H1 (cell line): ENCODE results near the gene ACBD6. TPM values are rescaled to one million over a fixed set of nuclear protein-coding genes. Genes with fewer than 3 reads are reported as not detected.

Experiments used
- CTCF ChIA-PET: fragments of 300-600 bp; sonication (Branson Sonifier 250); formaldehyde crosslinking; loops from one replicate; lab custom pipeline; 2021; ENCODE audit not compliant: partially characterized antibody; lab: Charles Lee
- POLR2A ChIA-PET: fragments of 300-600 bp; sonication (Branson Sonifier 250); formaldehyde crosslinking; loops from one replicate; lab custom pipeline; 2021; ENCODE audit warnings: inconsistent platforms; ENCODE audit not compliant: partially characterized antibody; lab: Charles Lee
- DNase-seq, 2 experiments: peaks; one replicate each; pipeline versions ENCODE4 v3.0.0 to v3.0.0-alpha.2; 2010 to 2022; ENCODE audit warnings: low spot score in 2 of 2, low read depth in 1 of 2, mixed read lengths in 1 of 2
- FAIRE-seq: peaks from 2 replicates; lab custom pipeline; 2011; peaks lifted over from hg19 to GRCh38; lab: Jason Lieb, UNC
- H2AFZ ChIP-seq: 2 replicates; pipeline ENCODE4 v1.8.1; 2012; ENCODE audit warnings: low read length, inconsistent platforms
- H2AK5ac ChIP-seq: 2 replicates; pipeline ENCODE4 v1.6.1; 2013; ENCODE audit warnings: low read depth, low read length
- H2BK120ac ChIP-seq: replicated peaks from 2 replicates; pipeline ENCODE3; 2013; ENCODE audit warnings: low read depth, low read length, inconsistent platforms
- H2BK12ac ChIP-seq: 2 replicates; pipeline ENCODE4 v1.6.1; 2013; ENCODE audit warnings: low read depth, low read length
- H2BK15ac ChIP-seq: 2 replicates; pipeline ENCODE4 v1.6.1; 2013; ENCODE audit warnings: low read length
- H2BK20ac ChIP-seq: 2 replicates; pipeline ENCODE4 v1.6.1; 2013; ENCODE audit warnings: low read length
- H2BK5ac ChIP-seq: 2 replicates; pipeline ENCODE4 v1.6.1; 2013; ENCODE audit warnings: low read depth, low read length
- H3K14ac ChIP-seq: 2 replicates; pipeline ENCODE4 v1.6.1; 2013; ENCODE audit warnings: inconsistent platforms; ENCODE audit not compliant: insufficient read length
- H3K18ac ChIP-seq: 2 replicates; pipeline ENCODE4 v1.6.1; 2013; ENCODE audit warnings: low read length; ENCODE audit errors: extremely low read depth
- H3K23ac ChIP-seq: 2 replicates; pipeline ENCODE4 v1.6.1; 2013; ENCODE audit warnings: inconsistent platforms; ENCODE audit not compliant: insufficient read length
- H3K23me2 ChIP-seq: 2 replicates; pipeline ENCODE4 v1.6.1; 2013; ENCODE audit warnings: low read depth, low read length
- H3K27ac ChIP-seq: 2 replicates; pipeline ENCODE4 v1.6.1; 2011; ENCODE audit warnings: low read depth, low read length, inconsistent platforms
- H3K27me3 ChIP-seq, 4 experiments: replicated peaks in 1 of 4; 1 replicate in 1 of 4; 2 replicates in 3 of 4; pipeline versions ENCODE4 v1.6.1 to v1.8.1; 2011 to 2013; ENCODE audit warnings: low read length in 3 of 4, mild to moderate bottlenecking in 3 of 4, inconsistent platforms in 2 of 4, mixed read lengths in 2 of 4, moderate library complexity in 1 of 4; ENCODE audit not compliant: control insufficient read depth in 3 of 4, insufficient read depth in 3 of 4; ENCODE audit errors: extremely low read depth in 1 of 4
- H3K36me3 ChIP-seq, 4 experiments: 2 replicates each; pipeline versions ENCODE4 v1.6.1 to v1.8.1; 2011 to 2013; ENCODE audit warnings: mild to moderate bottlenecking in 4 of 4, low read length in 3 of 4, moderate library complexity in 2 of 4, control low read depth in 1 of 4, inconsistent platforms in 1 of 4; ENCODE audit not compliant: insufficient read depth in 4 of 4, control insufficient read depth in 2 of 4
- H3K4ac ChIP-seq: replicated peaks from 2 replicates; pipeline ENCODE3; 2013; ENCODE audit warnings: low read length, low read depth, mixed read lengths, inconsistent platforms; ENCODE audit not compliant: insufficient read length
- H3K4me1 ChIP-seq, 4 experiments: replicated peaks in 1 of 4; 1 replicate in 1 of 4; 2 replicates in 3 of 4; pipeline versions ENCODE4 v1.6.1 to v1.8.1; 2011 to 2013; ENCODE audit warnings: low read length in 3 of 4, inconsistent platforms in 2 of 4, mixed read lengths in 1 of 4; ENCODE audit not compliant: insufficient read depth in 4 of 4, control insufficient read depth in 3 of 4
- H3K4me2 ChIP-seq, 2 experiments: 2 replicates each; pipeline versions ENCODE4 v1.6.1 to v1.8.1; 2011 to 2013; ENCODE audit warnings: low read depth in 2 of 2, low read length in 2 of 2, control low read depth in 1 of 2, inconsistent platforms in 1 of 2, mild to moderate bottlenecking in 1 of 2; ENCODE audit not compliant: insufficient read depth in 1 of 2
- H3K4me3 ChIP-seq, 4 experiments: fragments of 200-600, 300-600 bp in 1 of 4; sonication (generic), shearing (Covaris generic), sonication (Bioruptor Twin) in 1 of 4; 2 replicates each; pipeline versions ENCODE4 v1.5.1 to v1.8.1; 2011 to 2016; ENCODE audit warnings: low read length in 4 of 4, low read depth in 3 of 4, control low read depth in 2 of 4, inconsistent platforms in 2 of 4, mild to moderate bottlenecking in 2 of 4, mixed read lengths in 1 of 4, moderate library complexity in 1 of 4; ENCODE audit not compliant: insufficient read depth in 2 of 4; ENCODE audit errors: extremely low read depth in 1 of 4
- H3K56ac ChIP-seq: replicated peaks from 2 replicates; pipeline ENCODE3; 2013; ENCODE audit warnings: low read depth, mild to moderate bottlenecking, mixed read lengths, low read length, inconsistent platforms; ENCODE audit not compliant: insufficient read length
- H3K79me1 ChIP-seq: 2 replicates; pipeline ENCODE4 v1.6.1; 2013; ENCODE audit warnings: low read depth, low read length, control low read depth
- H3K79me2 ChIP-seq, 2 experiments: 2 replicates each; pipeline versions ENCODE4 v1.6.1 to v1.8.1; 2012 to 2013; ENCODE audit warnings: low read length in 2 of 2, mild to moderate bottlenecking in 2 of 2, inconsistent platforms in 1 of 2; ENCODE audit not compliant: insufficient read depth in 2 of 2, control insufficient read depth in 1 of 2
- H3K9ac ChIP-seq, 4 experiments: replicated peaks in 1 of 4; 1 replicate in 1 of 4; 2 replicates in 3 of 4; pipeline versions ENCODE4 v1.6.1 to v1.8.1; 2011 to 2013; ENCODE audit warnings: low read depth in 3 of 4, low read length in 3 of 4, control low read depth in 2 of 4, mild to moderate bottlenecking in 2 of 4, moderate library complexity in 2 of 4, inconsistent platforms in 1 of 4; ENCODE audit errors: extremely low read depth in 1 of 4
- H3K9me3 ChIP-seq, 2 experiments: 2 replicates each; pipeline versions ENCODE4 v1.6.1 to v1.8.1; 2012 to 2013; ENCODE audit warnings: mild to moderate bottlenecking in 2 of 2, moderate library complexity in 2 of 2, control low read depth in 1 of 2, inconsistent platforms in 1 of 2, low read depth in 1 of 2, low read length in 1 of 2, mixed read lengths in 1 of 2; ENCODE audit not compliant: insufficient read depth in 2 of 2
- H4K20me1 ChIP-seq, 2 experiments: replicated peaks in 1 of 2; 2 replicates each; pipeline versions ENCODE3 to v1.8.1; 2011 to 2013; ENCODE audit warnings: inconsistent platforms in 2 of 2, low read length in 2 of 2, mild to moderate bottlenecking in 1 of 2; ENCODE audit not compliant: insufficient read depth in 2 of 2, control insufficient read depth in 1 of 2
- H4K5ac ChIP-seq: 2 replicates; pipeline ENCODE4 v1.6.1; 2013; ENCODE audit warnings: low read length, low read depth, mixed read lengths, inconsistent platforms; ENCODE audit not compliant: insufficient read length
- H4K8ac ChIP-seq: 2 replicates; pipeline ENCODE4 v1.8.0; 2013; ENCODE audit warnings: mild to moderate bottlenecking, moderate library complexity, low read length, inconsistent platforms; ENCODE audit not compliant: insufficient read depth; ENCODE audit errors: extremely low read depth
- H4K91ac ChIP-seq: replicated peaks from 2 replicates; pipeline ENCODE3; 2013; ENCODE audit warnings: low read length, mixed read lengths, inconsistent platforms; ENCODE audit not compliant: insufficient read length
- BACH1 ChIP-seq: IDR thresholded peaks from 2 replicates; pipeline ENCODE4 v1.6.1; 2012; ENCODE audit warnings: low read length, improper control_type of control experiment
- BRCA1 ChIP-seq: IDR thresholded peaks from 2 replicates; pipeline ENCODE4 v1.6.1; 2012; ENCODE audit warnings: low read depth, low read length, improper control_type of control experiment
- CTCF ChIP-seq, 3 experiments: IDR thresholded peaks; 1 replicate in 2 of 3; 2 replicates in 1 of 3; pipeline versions ENCODE4 v1.5.1 to v1.6.1; 2011; ENCODE audit warnings: low read length in 3 of 3, mild to moderate bottlenecking in 3 of 3, inconsistent platforms in 2 of 3, low read depth in 1 of 3, moderate library complexity in 1 of 3; ENCODE audit not compliant: insufficient read depth in 1 of 3; ENCODE audit errors: control extremely low read depth in 1 of 3
- EGR1 ChIP-seq: IDR thresholded peaks from 2 replicates; pipeline ENCODE4 v1.6.1; 2011; ENCODE audit warnings: low read depth, low read length, borderline replicate concordance
- HDAC2 ChIP-seq, 2 experiments: fragments of 300-600 bp in 1 of 2; sonication (generic) in 1 of 2; IDR thresholded peaks; 2 replicates each; pipeline ENCODE4 v1.6.1; 2011 to 2012; ENCODE audit warnings: low read depth in 2 of 2, low read length in 2 of 2, mild to moderate bottlenecking in 2 of 2, moderate library complexity in 2 of 2, borderline replicate concordance in 1 of 2, inconsistent platforms in 1 of 2
- POLR2AphosphoS5 ChIP-seq: IDR thresholded peaks from 2 replicates; pipeline ENCODE4 v1.6.1; 2011; ENCODE audit warnings: low read depth, low read length
- RBBP5 ChIP-seq: IDR thresholded peaks from 2 replicates; pipeline ENCODE4 v1.7.1; 2012; ENCODE audit warnings: low read depth, mild to moderate bottlenecking, inconsistent platforms, low read length, moderate library complexity, borderline replicate concordance
- SIX5 ChIP-seq: IDR thresholded peaks from 2 replicates; pipeline ENCODE4 v1.6.1; 2011; ENCODE audit warnings: mild to moderate bottlenecking, low read depth, low read length
- WGBS, 2 experiments: shearing (Covaris generic) in 1 of 2; methylation state at CpG; one replicate each; pipeline versions ENCODE4 v1.1.6 to v1.1.7; 2013 to 2015; ENCODE audit warnings: low lambda C conversion rate in 2 of 2, mixed read lengths in 2 of 2, inconsistent platforms in 1 of 2, low coverage in 1 of 2, missing lambda C conversion rate in 1 of 2; ENCODE audit not compliant: insufficient replicate concordance in 2 of 2, insufficient coverage in 1 of 2, insufficient read length in 1 of 2; ENCODE audit errors: extremely low coverage in 1 of 2, missing lambda C conversion rate in 1 of 2; 5-methylcytosine and 5-hydroxymethylcytosine counted together
- polyA plus RNA-seq, 7 experiments: library from polyadenylated mRNA; depleted of rRNA in 3 of 7; stranded (reverse) in 5 of 7; unstranded in 2 of 7; fragments of >200 nt in 5 of 7; fragments of 200-250 nt in 2 of 7; gene quantifications; 1 replicate in 5 of 7; 2 replicates in 1 of 7; 4 replicates in 1 of 7; pipeline versions ENCODE4 v1.2.1 to v1.2.3, GENCODE V29; 2011 to 2013; ENCODE audit warnings: missing spikeins in 2 of 7, mixed read lengths in 2 of 7
- total RNA-seq: library from RNA; stranded (reverse); fragmentation: NEBNext Ultra II Directional; extraction: Animal tissue kit (Norgen Biotek cat#: 25700); gene quantifications from 2 replicates; pipeline ENCODE4 v1.2.1, GENCODE V29; 2021

ACBD6 gene
- total and polyA plus RNA-seq, 2 of the 8 experiments (the other 6 are each of a cell fraction or from before 2014, with no cell fraction given): 52.0 to 67.7 TPM

- H2BK120ac ChIP-seq: no peak overlapping the region
- H3K27ac ChIP-seq: no peak overlapping the region
- no peak overlapping the region for H4K91ac ChIP-seq
- H2AFZ ChIP-seq: no peak overlapping the region
- H3K79me2 ChIP-seq: no peaks in the 10 kb centered on the region
- no peaks in the 10 kb centered on the region for H3K9me3 ChIP-seq
- 91% methylated on average over 28 of the region's 28 CpGs; no CpG with 5 or more reads in 1 of the 2 experiments for WGBS, 2 experiments
- H3K18ac ChIP-seq: peak overlapping the region; percentile 63; the same call in 1 of the 2 replicates
- H3K27me3 ChIP-seq: no peaks in the 10 kb centered on the region; a peak in 1 of 7 replicates
- H3K4me3 ChIP-seq: no peak overlapping the region
- H2BK12ac ChIP-seq: peak overlapping the region; percentile 18; the same call in 1 of the 2 replicates
- H2BK15ac ChIP-seq: no peak overlapping the region
- H2BK20ac ChIP-seq: no peak overlapping the region
- no peak overlapping the region for H3K14ac ChIP-seq
- POLR2A ChIA-PET: interaction anchor here (1.2 to 4.7 kb wide), 6 partner anchors 9 to 35 kb away, joined by 3 to 17 read pairs (median 6); no protein-coding TSS in a partner anchor
- H2BK5ac ChIP-seq: 0 out of 2 replicates have a peak overlapping the region, but pooled peaks have one; percentile 8
- H4K8ac ChIP-seq: no peak overlapping the region; the same call in 1 of the 2 replicates
- H3K9ac ChIP-seq: no peak overlapping the region
- peaks cover 15 to 43% (median 29%) of the 10 kb centered on the region in 4 experiments for H3K4me1 ChIP-seq
- H3K23me2 ChIP-seq: no peaks in the 10 kb centered on the region
- no peak overlapping the region for H4K5ac ChIP-seq
- no peak overlapping the region for H3K23ac ChIP-seq
- DNase-seq: no peak
- no peaks in the 10 kb centered on the region for H3K79me1 ChIP-seq
- H2AK5ac ChIP-seq: no peak overlapping the region
- CTCF ChIA-PET: interaction anchor here (0.7 to 11.1 kb wide), 8 partner anchors 8 to 98 kb away, joined by 3 to 244 read pairs (median 4); no protein-coding TSS in a partner anchor
- H4K20me1 ChIP-seq: no peaks in the 10 kb centered on the region
- no peak for FAIRE-seq
- no peaks in the 10 kb centered on the region; a peak in 1 of 8 replicates for H3K36me3 ChIP-seq
- no peak overlapping the region for H3K4ac ChIP-seq
- no peak overlapping the region for H3K4me2 ChIP-seq
- H3K56ac ChIP-seq: no peak overlapping the region
- TF ChIP-seq SIX5: no peak
- no peak for TF ChIP-seq HDAC2 (IDR thresholded peaks at IDR 0.05; ENCODE audit: borderline replicate concordance in 1 of 2, low read depth in 2 of 2, low read length in 2 of 2)
- no peak for TF ChIP-seq POLR2AphosphoS5
- TF ChIP-seq EGR1: no peak
- no peak for TF ChIP-seq BRCA1
- TF ChIP-seq RBBP5: no peak
- TF ChIP-seq BACH1: no peak
- no peak for TF ChIP-seq CTCF (IDR thresholded peaks at IDR 0.05; ENCODE audit: control extremely low read depth in 1 of 3, insufficient read depth in 1 of 3, low read depth in 1 of 3, low read length in 3 of 3)
Observed at GRCh38 chr1:180266275-180267210, 235.8 kb downstream of the ACBD6 start.
